ENCODE data around the gene C6orf89. TPM values are rescaled to one million over a fixed set of nuclear protein-coding genes. Genes with fewer than 3 reads are reported as not detected.

C6orf89 gene
- total and polyA plus RNA-seq, 2 donors (not counting 1 experiment from before 2014, with no cell fraction given), result 47.1 to 66.7 TPM

- H3K9ac ChIP-seq (ENCODE audit: insufficient read depth, low read length), result no peak overlapping the region
- H3K27ac ChIP-seq (ENCODE audit: insufficient read depth, low read length), result no peak overlapping the region
- no peak for DNase-seq (ENCODE audit: low read depth in 2 of 2)
- no peaks in the 10 kb centered on the region for H3K36me3 ChIP-seq (ENCODE audit: control insufficient read depth, insufficient read depth, low read length)
- no peaks in the 10 kb centered on the region for H3K9me3 ChIP-seq (ENCODE audit: control insufficient read depth, insufficient read depth, low read depth, low read length)
- no peaks in the 10 kb centered on the region for H4K20me1 ChIP-seq (ENCODE audit: control insufficient read depth, extremely low read depth, insufficient read depth, low read length)
- H3K79me2 ChIP-seq (ENCODE audit: control insufficient read depth, insufficient read depth, low read length), result peaks cover 14% of the 10 kb centered on the region
- H3K27me3 ChIP-seq (ENCODE audit: control insufficient read depth, insufficient read depth, low read length), result no peaks in the 10 kb centered on the region
- TF ChIP-seq, protein P1, sequence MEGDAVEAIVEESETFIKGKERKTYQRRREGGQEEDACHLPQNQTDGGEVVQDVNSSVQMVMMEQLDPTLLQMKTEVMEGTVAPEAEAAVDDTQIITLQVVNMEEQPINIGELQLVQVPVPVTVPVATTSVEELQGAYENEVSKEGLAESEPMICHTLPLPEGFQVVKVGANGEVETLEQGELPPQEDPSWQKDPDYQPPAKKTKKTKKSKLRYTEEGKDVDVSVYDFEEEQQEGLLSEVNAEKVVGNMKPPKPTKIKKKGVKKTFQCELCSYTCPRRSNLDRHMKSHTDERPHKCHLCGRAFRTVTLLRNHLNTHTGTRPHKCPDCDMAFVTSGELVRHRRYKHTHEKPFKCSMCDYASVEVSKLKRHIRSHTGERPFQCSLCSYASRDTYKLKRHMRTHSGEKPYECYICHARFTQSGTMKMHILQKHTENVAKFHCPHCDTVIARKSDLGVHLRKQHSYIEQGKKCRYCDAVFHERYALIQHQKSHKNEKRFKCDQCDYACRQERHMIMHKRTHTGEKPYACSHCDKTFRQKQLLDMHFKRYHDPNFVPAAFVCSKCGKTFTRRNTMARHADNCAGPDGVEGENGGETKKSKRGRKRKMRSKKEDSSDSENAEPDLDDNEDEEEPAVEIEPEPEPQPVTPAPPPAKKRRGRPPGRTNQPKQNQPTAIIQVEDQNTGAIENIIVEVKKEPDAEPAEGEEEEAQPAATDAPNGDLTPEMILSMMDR (conservative IDR thresholded peaks at IDR 0.05 in 1 of 2, IDR thresholded peaks at IDR 0.05 in 1 of 2; ENCODE audit: low read depth in 1 of 2, low read length in 2 of 2), result no peak
- TF ChIP-seq EZH2 (IDR thresholded peaks at IDR 0.05; ENCODE audit: low read length, missing control alignments), result no peak
- H3K4me2 ChIP-seq (ENCODE audit: extremely low read depth, insufficient read depth, low read length), result peak overlapping the region; percentile 97
- no peak overlapping the region for H2AFZ ChIP-seq (ENCODE audit: low read length)
- no peak overlapping the region for H3K4me3 ChIP-seq (replicated peaks in 1 of 4; ENCODE audit: control extremely low read depth in 1 of 4, insufficient read depth in 1 of 4, low read depth in 3 of 4, low read length in 4 of 4)
- H3K4me1 ChIP-seq (ENCODE audit: control insufficient read depth, extremely low read depth, insufficient read depth, low read length), result peaks cover 3% of the 10 kb centered on the region
These were observed 12.6 kb upstream of the C6orf89 start for GRCh38 chr6:36873115-36873514.

DNA sequence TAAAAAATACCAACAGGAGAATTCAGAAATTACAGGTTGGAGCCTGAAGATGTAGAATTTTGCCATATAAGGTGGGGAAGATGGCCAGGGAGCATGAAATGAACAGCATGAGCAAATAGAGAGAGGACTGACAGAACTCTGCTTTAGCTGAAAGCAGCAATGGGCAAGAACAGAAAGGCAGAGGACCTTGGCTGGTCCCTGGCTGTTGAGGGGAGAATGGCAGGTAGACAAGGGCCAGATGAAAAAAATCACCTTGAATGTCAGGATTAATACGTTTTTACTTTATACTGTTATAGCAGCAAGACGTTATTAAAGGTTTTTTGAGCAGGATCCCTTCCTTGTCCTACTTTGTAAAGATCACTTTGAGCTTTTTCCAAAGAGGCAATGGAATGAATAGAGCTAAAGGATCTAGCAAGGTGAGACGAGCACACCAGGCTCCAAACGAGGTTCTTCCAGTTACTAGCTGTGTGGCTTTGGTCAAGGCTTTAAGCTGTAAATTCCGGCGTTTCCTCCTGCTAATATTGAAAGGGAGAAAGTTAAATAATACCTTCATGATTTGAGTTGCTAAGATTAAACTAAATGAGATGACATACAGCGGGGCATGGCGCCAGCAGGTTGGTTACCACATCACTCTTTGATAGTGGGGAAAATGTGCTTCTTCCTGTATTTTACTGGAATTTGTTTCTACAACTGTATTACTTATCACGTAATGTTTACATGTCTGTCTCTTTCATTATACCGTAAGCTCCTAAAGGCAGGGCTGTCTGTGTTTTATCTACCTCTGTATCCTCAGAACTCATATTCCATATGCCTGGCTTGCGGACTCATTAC lies 11.9 kb upstream of the C6orf89 start:
- Histone ChIP-seq H3K4me1 (ENCODE audit: control insufficient read depth, extremely low read depth, insufficient read depth, low read length) (peaks cover 3% of the 10 kb centered on the region), H3K4me3 (replicated peaks in 1 of 4; ENCODE audit: control extremely low read depth in 1 of 4, insufficient read depth in 1 of 4, low read depth in 3 of 4, low read length in 4 of 4) (peak overlapping the region; percentile 79 to 96 (median 94)), H3K36me3 (ENCODE audit: control insufficient read depth, insufficient read depth, low read length) (no peaks in the 10 kb centered on the region), H4K20me1 (ENCODE audit: control insufficient read depth, extremely low read depth, insufficient read depth, low read length) (no peaks in the 10 kb centered on the region), H3K27me3 (ENCODE audit: control insufficient read depth, insufficient read depth, low read length) (no peaks in the 10 kb centered on the region), H3K9me3 (ENCODE audit: control insufficient read depth, insufficient read depth, low read depth, low read length) (no peaks in the 10 kb centered on the region), H3K79me2 (ENCODE audit: control insufficient read depth, insufficient read depth, low read length) (peaks cover 14% of the 10 kb centered on the region), H3K27ac (ENCODE audit: insufficient read depth, low read length) (peak overlapping the region; percentile 98), H3K9ac (ENCODE audit: insufficient read depth, low read length) (peak overlapping the region; percentile 97), H3K4me2 (ENCODE audit: extremely low read depth, insufficient read depth, low read length) (peak overlapping the region; percentile 97), H2AFZ (ENCODE audit: low read length) (peak overlapping the region; percentile 100)
- DNase-seq (ENCODE audit: low read depth in 2 of 2), result peak in 1 of 2 donors; percentile 26
- TF ChIP-seq, protein P1 (conservative IDR thresholded peaks at IDR 0.05 in 1 of 2, IDR thresholded peaks at IDR 0.05 in 1 of 2; ENCODE audit: low read depth in 1 of 2, low read length in 2 of 2), result no peak
- no peak for TF ChIP-seq EZH2 (IDR thresholded peaks at IDR 0.05; ENCODE audit: low read length, missing control alignments)

DNA sequence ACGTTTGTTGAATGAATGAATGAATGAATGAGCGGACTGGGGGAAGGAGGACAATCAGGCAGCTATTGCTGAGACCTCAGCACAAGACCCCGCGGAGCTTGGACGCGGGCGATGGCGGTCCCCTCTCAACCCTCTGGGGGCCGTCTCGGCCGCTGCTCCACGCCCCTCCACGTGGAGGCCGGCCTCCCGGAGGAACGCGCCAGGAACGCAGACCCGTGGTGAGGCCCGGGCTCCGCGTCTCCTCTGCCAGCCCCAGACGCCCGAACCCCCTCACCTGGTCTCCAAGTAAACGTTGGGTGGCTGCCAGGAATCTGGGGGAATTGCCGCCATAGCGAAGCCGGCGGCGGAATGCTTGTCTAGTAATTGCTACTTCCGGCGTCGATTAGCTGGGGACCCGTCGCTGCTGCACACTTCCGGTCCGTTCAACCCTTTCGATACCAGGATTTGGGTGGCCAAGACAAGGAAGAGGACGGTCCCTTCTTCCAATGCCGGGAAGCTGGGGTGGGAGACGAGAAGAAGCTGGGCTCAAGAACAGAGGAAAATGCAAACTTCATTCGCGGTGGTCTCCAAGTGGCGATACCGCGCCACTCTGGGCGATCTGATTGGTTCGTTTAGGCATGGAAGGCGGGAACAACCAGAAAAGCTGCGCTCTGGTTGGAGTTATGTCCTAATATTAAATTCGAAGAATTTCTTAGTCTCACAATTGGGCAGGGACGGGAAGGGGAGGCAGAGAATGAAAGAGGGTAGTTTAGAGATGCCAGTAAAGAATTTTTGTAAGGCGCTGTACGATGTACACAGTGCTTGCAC lies 11.1 kb upstream of the C6orf89 start, which contains the start of gene PPIL1:
PPIL1 (minus strand) TSS at position 361 of the 807 bp plus-strand sequence; CDS start at position 330, 31 bp downstream.
- H3K9ac ChIP-seq (ENCODE audit: insufficient read depth, low read length), result peak within 1 kb of the TSS; percentile 97
- no peak for TF ChIP-seq EZH2 (IDR thresholded peaks at IDR 0.05; ENCODE audit: low read length, missing control alignments)
- TF ChIP-seq, protein P1 (conservative IDR thresholded peaks at IDR 0.05 in 1 of 2, IDR thresholded peaks at IDR 0.05 in 1 of 2; ENCODE audit: low read depth in 1 of 2, low read length in 2 of 2), result no peak
- H3K4me2 ChIP-seq (ENCODE audit: extremely low read depth, insufficient read depth, low read length), result peak within 1 kb of the TSS; percentile 97
- H2AFZ ChIP-seq (ENCODE audit: low read length), result peak within 1 kb of the TSS; percentile 100
- H3K9me3 ChIP-seq (ENCODE audit: control insufficient read depth, insufficient read depth, low read depth, low read length), result no peaks in the 10 kb centered on the region
- H3K27ac ChIP-seq (ENCODE audit: insufficient read depth, low read length), result peak within 1 kb of the TSS; percentile 98
- H3K79me2 ChIP-seq (ENCODE audit: control insufficient read depth, insufficient read depth, low read length), result peaks cover 14% of the 10 kb centered on the region
- H3K36me3 ChIP-seq (ENCODE audit: control insufficient read depth, insufficient read depth, low read length), result no peaks in the 10 kb centered on the region
- no peaks in the 10 kb centered on the region for H4K20me1 ChIP-seq (ENCODE audit: control insufficient read depth, extremely low read depth, insufficient read depth, low read length)
- peak; percentile 87 to 94 for DNase-seq (ENCODE audit: low read depth in 2 of 2)
- peak within 1 kb of the TSS; percentile 79 to 96 (median 94) for H3K4me3 ChIP-seq (replicated peaks in 1 of 4; ENCODE audit: control extremely low read depth in 1 of 4, insufficient read depth in 1 of 4, low read depth in 3 of 4, low read length in 4 of 4)
- peaks cover 3% of the 10 kb centered on the region for H3K4me1 ChIP-seq (ENCODE audit: control insufficient read depth, extremely low read depth, insufficient read depth, low read length)
- H3K27me3 ChIP-seq (ENCODE audit: control insufficient read depth, insufficient read depth, low read length), result no peaks in the 10 kb centered on the region

Measured in fibroblast of lung (primary cell).